NK-92 (cell line): ENCODE measurements around the gene TSPAN9.

ENCODE experiments used
- DNase-seq: peaks from one replicate; lab custom pipeline; 2025; ENCODE audit not compliant: unreplicated experiment; lab: John Stamatoyannopoulos, UW

Gene TSPAN9

GRCh38 chr12:3288690-3289089 is 211.5 kb downstream of the TSPAN9 start:
- no peak for DNase-seq

GRCh38 chr12:3289702-3290101 is 212.5 kb downstream of the TSPAN9 start:
- DNase-seq, result no peak

DNA sequence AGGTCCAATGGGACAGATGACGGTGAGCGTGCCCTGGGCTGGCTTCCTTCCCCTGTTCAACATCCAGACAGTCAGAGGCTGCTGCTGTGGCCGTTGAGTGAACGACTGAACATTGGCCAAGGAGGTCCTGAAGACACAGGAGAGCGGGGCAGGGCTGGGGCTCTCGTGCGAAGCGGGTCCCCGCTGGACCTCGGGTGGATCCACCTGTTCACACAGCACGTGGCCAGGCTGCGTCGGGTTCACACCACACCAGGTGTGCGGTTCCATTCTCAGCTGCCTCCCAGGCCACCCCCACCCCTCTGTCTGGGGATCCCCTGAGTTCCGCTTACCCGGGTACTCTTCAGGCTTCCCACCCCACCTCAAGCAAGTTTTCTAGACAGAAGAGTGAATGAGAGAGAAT is 214.8 kb downstream of the TSPAN9 start:
- no peak for DNase-seq

DNA sequence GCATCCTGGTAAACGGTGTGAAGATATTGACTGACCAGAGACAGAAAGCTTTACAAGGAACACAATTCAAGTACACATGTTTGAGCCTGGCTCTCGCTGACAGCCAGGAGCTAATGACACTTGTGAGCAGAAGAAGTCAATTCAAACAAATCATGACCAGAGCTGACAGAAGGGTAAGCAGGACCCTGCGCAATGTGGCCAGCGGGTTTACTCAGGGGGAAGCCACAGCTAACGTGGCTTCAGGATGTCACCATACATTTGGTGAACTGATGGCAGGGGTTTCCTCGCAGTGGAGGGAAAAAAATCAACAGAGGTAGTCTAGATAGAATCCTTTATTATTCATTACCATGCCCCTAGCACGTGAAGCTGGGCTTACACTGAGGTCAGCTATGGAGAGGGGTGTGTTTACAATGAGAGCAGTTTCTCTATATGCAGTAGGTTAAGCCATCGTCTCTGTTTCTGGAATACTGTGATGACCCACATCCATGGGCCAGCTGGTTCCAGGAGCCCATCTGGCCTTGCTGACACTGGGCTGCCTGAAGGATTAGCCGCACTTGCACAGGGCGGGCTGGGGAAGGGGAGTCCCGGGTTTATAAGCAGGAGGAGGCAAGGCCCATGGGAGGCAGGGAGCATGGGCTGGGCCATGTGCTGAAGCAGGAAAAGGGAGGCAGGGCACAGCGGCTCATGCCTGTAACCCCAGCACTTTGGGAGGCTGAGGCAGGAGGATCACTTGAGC is 215.7 kb downstream of the TSPAN9 start:
- no peak for DNase-seq

GRCh38 chr12:3293446-3294161 is 216.4 kb downstream of the TSPAN9 start:
- no peak for DNase-seq

DNA sequence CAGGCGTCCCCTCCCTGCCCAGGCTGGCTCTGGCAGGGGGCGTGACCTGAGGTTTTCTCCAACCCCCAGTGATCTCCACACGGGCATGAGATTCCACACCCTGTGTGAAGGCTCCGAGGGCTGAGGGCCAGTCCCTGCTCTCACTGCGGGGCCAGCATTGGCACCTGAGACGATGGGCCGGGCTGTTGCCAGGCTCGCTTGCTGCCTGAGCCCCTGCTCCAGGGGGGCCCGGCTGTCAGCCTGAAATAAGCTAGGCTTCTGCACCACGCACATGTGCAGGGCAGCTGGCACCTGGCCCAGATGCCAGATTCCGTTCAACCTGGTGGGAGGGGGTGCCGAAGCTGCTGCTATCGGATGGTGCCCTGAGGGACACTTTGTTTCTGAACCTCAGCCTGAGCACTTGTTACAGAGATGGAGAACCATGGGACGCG is 217.3 kb downstream of the TSPAN9 start:
- DNase-seq, result no peak

DNA sequence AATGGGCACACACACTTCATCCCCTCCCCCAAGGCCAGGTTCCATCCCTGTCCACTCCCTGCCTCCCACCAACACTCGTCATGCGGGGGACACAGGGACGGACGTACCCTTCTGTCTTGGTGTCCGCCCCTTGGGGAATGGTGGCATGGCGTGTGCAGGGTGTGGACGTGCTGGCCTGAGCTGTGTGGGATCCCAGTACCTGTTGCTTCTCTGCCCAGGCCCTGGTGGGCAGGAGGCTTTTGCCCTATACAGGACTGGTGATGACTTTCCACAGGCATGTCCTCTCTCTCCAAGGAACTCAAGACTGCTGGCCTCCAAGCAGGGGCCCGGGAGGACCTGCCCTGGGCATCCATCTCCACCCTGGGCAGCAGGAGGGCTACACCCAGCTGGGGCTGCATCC is 218.0 kb downstream of the TSPAN9 start:
- DNase-seq, result no peak

- DNase-seq, result no peak
Observed at GRCh38 chr12:3295646-3296408, 218.6 kb downstream of the TSPAN9 start.

DNA sequence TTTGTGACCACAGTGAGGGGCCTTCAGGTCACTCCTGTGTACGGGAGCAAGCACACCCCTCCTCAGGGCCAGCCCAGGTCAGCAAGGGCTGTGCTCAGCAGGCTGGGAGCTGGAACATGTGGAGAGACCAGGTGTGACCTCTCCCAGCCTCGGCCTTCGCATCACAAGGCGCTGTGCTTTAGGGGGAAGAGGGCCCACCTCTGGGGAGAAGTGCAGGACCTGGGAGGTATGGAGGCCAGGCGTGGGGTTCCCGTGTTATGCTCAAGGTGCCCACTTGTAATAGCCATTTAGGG is 219.2 kb downstream of the TSPAN9 start:
- DNase-seq, result no peak

GRCh38 chr12:3298603-3299002 is 221.4 kb downstream of the TSPAN9 start:
- DNase-seq, result no peak

DNA sequence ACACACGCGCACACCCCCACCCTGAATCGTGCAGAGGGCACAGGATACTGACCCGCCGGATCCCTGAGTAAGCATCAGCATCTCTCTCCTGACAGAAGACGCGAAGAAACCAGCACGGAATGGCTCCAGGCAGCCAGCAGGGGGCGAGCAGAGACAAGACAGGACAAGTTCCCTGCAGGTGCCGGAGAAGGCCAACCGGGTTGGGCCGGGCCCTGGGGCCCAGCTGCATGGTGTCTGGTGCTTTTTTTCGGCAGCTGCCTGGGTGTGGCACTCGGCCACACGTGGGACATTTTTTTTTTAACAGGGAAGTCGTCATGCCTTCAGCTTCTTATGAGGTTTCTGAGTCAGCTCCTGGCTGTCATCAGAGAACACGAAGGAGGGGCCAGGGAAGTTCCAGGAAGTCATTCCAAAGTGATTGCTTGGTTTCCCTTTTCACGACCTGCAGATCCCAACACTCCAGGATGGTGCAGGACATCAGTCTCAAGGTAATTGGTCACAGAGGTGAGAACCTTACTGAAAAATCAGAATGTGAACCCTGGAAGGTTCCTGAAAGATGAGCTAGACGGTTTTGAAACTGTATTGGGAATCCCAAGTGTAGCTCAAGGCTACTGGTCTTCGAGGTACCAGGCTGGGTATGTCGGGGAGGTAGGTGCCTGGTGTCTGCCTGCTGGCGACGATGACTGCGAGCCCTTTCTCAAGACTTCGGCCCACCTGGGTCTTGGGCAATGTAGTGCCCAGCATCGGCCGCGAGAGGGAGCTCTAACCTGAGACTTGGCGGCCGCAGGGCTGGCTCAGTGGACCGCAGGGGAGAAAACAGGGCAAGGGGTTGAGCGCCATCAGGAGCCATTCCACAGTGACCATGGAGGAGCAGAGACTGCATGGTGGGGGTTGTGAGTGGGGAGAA is 223.0 kb downstream of the TSPAN9 start:
- no peak for DNase-seq

DNA sequence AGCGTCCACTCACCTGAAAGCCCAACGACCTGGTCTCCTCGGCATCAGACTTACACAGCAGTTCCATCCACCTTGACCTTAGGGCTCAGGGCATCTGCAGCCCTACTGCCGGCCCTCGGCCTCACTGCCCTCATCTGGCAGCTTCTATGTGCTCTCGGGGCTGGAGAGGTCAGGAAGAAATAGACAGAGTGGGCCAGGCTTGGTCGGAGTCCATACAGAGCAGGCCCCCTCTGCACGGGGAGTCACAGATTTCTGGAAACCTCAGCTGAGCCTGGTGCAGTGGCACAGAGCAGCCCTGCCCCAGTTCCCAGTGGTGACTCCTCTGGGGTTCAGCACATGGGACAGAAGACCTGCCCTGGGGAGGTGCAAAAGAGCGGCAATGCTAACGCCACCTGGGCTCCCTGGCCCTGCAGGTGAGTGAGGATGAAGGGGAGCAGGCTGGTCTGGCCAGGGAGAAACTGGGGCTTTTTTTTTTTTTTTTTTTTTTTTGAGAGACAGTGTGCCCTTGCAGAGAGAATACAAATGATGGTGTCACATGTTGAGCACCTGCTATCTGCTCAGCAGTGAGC is 223.7 kb downstream of the TSPAN9 start:
- DNase-seq, result no peak

GRCh38 chr12:3302401-3303041 is 225.3 kb downstream of the TSPAN9 start:
- no peak for DNase-seq

DNA sequence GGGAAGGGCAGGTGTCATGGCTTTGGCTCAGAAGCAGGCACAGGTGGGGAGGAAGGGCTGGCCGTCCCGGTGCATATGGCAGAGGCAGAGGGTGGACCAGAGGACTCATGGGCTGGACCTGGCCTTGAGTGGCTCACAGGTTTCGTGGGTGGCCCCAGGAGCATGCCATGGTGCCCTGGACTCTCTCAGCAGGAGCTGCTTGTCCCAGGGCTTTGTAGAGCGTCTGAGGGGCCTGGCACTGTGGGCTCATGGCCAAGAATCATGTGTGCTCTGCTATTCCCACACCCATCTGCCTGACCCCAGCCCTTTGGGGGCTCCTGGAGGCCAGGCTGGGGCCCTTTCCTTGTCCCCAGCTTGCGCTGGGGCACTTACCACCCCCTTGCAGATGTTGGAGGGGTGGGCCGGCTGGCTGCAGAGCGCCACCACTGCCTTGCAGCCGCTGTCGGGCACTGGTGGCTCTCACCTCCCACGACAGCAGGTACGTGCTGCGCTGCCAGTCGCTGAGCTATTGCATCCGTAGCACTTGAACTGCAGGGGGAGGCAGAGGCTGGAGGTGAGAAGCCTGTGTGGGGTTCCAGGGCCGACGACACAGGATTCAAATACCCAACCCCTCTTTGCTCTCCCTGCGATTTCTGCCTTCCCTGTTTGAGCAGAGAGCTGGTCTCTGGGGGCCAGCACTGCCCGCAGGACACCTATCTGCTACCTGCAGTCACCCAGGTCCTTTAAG is 226.4 kb downstream of the TSPAN9 start:
- DNase-seq, result no peak

DNA sequence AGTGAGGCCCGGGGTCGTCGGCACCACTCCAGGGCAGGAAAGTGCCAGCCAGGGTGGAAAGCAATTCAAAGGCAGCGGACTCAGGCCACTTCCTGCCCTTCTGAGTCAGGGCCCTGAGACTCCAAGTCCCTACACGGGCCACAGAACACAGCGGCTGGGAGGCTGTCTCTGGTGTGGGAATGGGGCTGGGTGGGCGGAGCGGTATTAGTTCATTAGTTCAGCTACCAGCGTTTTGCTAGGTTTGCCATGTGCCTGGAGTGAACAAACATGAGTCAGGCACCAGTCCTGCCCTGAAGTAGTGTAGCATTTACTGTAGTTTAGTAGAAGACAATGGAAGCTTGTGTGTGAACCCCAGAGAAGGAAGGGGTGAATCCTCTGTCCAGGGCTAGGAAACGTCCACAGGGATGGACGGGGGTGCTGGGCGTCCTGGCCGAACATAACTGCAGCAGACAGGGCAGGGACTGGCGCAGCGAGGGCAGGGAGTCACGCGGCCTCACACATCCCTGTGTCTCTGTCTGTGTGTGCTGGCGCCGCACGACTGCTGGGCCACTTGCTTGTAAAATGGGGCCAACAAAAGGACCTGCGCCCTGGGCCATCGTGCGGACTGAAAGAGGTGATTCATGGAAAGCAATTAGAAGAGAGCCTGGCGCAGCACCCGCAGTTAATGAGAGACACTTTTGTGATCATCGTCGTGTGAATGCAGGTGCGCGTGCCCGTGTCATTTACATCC is 227.4 kb downstream of the TSPAN9 start:
- no peak for DNase-seq

- no peak for DNase-seq
Observed at GRCh38 chr12:3305464-3305863, 228.3 kb downstream of the TSPAN9 start.

- DNase-seq, result no peak
Observed at GRCh38 chr12:3305904-3306619, 228.9 kb downstream of the TSPAN9 start.

DNA sequence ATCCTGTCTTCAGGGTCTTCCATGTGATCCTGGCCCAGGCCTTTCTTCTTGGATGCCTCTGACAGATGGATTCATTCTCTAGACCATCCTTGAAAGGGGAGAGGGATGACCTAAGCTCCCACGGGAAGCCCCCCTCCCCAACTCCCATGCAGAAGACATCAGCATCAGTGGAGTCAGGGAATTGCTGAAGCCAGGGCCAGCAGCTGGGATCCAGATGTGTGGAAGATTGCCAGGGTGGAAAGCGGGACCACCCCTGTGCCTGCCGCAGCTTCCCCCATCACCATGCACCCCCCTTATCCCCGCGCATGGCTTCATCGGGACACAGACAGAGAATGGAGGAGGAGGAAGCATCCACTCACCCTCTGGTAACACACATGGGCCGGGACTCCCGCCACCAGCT is 230.2 kb downstream of the TSPAN9 start:
- DNase-seq, result no peak
